ENCODE data around the gene TP53RK. TPM values are rescaled to one million over a fixed set of nuclear protein-coding genes. Genes with fewer than 3 reads are reported as not detected.

TP53RK gene
- total and polyA plus RNA-seq, 2 experiments from 2014 or later: 24.2 to 26.0 TPM

DNA sequence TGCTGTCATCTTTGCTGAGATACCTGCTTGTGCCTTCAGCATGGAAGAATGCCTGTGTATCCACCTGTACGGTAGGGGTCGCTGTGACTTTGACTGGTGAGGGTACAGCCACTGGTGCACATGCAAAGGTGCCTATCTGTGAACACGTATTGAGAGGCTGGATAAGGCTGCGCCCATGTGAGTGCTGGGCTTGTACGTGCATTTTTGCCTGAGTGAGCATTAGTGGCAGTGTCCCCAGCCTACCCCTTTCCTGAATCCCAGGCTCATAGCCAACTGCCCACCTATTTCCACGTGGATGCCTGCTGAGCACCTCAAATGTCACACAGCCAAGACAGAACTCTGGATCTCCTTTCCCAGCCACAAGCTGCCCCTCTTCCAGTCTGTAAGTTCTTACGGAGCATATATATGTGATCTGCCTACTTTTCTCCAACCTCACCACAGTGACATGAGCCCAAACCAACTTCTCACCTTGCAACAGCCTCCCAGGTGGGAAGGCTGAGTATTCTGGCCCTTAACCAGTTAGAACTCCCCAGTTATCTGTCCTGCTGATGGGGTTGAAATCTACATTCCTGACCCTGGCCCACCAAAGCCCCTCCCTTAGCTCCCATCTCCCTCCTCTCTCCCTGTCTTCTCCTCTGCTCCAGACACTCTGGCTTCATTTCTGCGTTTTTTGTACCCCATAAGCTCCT, 19.1 kb upstream of the TP53RK start:
- Mint-ChIP-seq H3K4me3 (peak overlapping the region; percentile 71; the same call in 2 of the 3 replicates), H3K27ac (no peak overlapping the region), H3K36me3 (ENCODE audit: low read depth) (peaks cover 9% of the 10 kb centered on the region), H3K27me3 (ENCODE audit: insufficient read depth, low read depth, poor library complexity) (peaks cover 16% of the 10 kb centered on the region), H3K4me1 (peaks cover 30% of the 10 kb centered on the region), H3K9me3 (peaks cover 26% of the 10 kb centered on the region)
- peak overlapping the region; percentile 88 for H3K4me2 ChIP-seq
- no peak overlapping the region for H3K4me3 ChIP-seq
- H3K36me3 ChIP-seq (ENCODE audit: insufficient read depth): 0 out of 2 replicates have a peak, but pooled peaks cover 5% of the 10 kb centered on the region
- no peaks in the 10 kb centered on the region for H3K27me3 ChIP-seq (ENCODE audit: insufficient read depth)
- peak overlapping the region; percentile 88 for H2AFZ ChIP-seq
- ATAC-seq: peak; percentile 40
- peaks cover 12% of the 10 kb centered on the region; the same call in 1 of the 2 replicates for H3F3A ChIP-seq (replicated peaks; ENCODE audit: low read depth)
- no peaks in the 10 kb centered on the region for H3K9me2 ChIP-seq (ENCODE audit: insufficient read depth)
- peak; percentile 88 for DNase-seq (ENCODE audit: low spot score)
- no peak for TF ChIP-seq ZNF331 (CRISPR knock-in tag; IDR thresholded peaks at IDR 0.05; ENCODE audit: low read depth)
- TF ChIP-seq, protein P1, sequence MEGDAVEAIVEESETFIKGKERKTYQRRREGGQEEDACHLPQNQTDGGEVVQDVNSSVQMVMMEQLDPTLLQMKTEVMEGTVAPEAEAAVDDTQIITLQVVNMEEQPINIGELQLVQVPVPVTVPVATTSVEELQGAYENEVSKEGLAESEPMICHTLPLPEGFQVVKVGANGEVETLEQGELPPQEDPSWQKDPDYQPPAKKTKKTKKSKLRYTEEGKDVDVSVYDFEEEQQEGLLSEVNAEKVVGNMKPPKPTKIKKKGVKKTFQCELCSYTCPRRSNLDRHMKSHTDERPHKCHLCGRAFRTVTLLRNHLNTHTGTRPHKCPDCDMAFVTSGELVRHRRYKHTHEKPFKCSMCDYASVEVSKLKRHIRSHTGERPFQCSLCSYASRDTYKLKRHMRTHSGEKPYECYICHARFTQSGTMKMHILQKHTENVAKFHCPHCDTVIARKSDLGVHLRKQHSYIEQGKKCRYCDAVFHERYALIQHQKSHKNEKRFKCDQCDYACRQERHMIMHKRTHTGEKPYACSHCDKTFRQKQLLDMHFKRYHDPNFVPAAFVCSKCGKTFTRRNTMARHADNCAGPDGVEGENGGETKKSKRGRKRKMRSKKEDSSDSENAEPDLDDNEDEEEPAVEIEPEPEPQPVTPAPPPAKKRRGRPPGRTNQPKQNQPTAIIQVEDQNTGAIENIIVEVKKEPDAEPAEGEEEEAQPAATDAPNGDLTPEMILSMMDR (conservative IDR thresholded peaks at IDR 0.05; ENCODE audit: low read depth in 2 of 2): peak; percentile 83 to 93
- no peaks in the 10 kb centered on the region for H3K79me2 ChIP-seq (replicated peaks; ENCODE audit: insufficient read depth)
- peaks cover 26% of the 10 kb centered on the region; the same call in 1 of the 2 replicates for H3K4me1 ChIP-seq (ENCODE audit: insufficient read depth)
- H3K27ac ChIP-seq (ENCODE audit: low read depth): peak overlapping the region; percentile 27; the same call in 1 of the 2 replicates
- no peaks in the 10 kb centered on the region for H4K20me1 ChIP-seq (replicated peaks; ENCODE audit: insufficient read depth)

DNA sequence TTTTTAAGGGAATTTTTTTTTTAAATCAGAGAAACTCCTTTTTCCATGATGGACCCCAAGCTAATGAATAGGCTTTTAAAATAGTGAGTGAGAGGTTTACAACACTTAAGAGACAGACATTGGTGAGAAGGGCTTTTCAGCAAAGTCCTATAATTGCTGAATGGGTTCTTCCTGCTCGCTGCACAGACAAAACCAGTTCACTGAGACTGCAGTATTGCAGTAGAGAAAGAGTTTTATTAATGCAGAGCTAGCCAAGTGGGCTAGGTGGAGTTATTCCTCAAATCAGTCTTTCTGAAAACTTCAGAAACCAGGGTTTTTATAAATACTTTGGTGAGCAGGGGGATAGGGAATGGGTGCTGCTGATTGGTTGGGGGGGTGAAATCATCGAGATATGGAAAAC, 17.0 kb upstream of the TP53RK start:
- Histone ChIP-seq H3K27me3 (ENCODE audit: insufficient read depth) (no peaks in the 10 kb centered on the region), H3K4me3 (no peak overlapping the region), H3K4me2 (no peak overlapping the region), H3K9me2 (ENCODE audit: insufficient read depth) (no peaks in the 10 kb centered on the region), H3K27ac (ENCODE audit: low read depth) (no peak overlapping the region), H3K36me3 (ENCODE audit: insufficient read depth) (0 out of 2 replicates have a peak, but pooled peaks cover 5% of the 10 kb centered on the region), H3K4me1 (ENCODE audit: insufficient read depth) (peaks cover 33% of the 10 kb centered on the region), H3F3A (replicated peaks; ENCODE audit: low read depth) (peaks cover 12% of the 10 kb centered on the region; the same call in 1 of the 2 replicates), H3K79me2 (replicated peaks; ENCODE audit: insufficient read depth) (no peaks in the 10 kb centered on the region), H2AFZ (no peak overlapping the region), H4K20me1 (replicated peaks; ENCODE audit: insufficient read depth) (no peaks in the 10 kb centered on the region)
- Mint-ChIP-seq H3K4me3 (no peak overlapping the region), H3K9me3 (peaks cover 26% of the 10 kb centered on the region), H3K27me3 (ENCODE audit: insufficient read depth, low read depth, poor library complexity) (peaks cover 16% of the 10 kb centered on the region), H3K27ac (no peak overlapping the region), H3K36me3 (ENCODE audit: low read depth) (peaks cover 6% of the 10 kb centered on the region; the same call in 2 of the 3 replicates), H3K4me1 (peaks cover 36% of the 10 kb centered on the region)
- ATAC-seq (no peak), DNase-seq (ENCODE audit: low spot score) (no peak)
- no peak for TF ChIP-seq JUNB (IDR thresholded peaks at IDR 0.05; ENCODE audit: unreplicated experiment)
- TF ChIP-seq, protein P2, sequence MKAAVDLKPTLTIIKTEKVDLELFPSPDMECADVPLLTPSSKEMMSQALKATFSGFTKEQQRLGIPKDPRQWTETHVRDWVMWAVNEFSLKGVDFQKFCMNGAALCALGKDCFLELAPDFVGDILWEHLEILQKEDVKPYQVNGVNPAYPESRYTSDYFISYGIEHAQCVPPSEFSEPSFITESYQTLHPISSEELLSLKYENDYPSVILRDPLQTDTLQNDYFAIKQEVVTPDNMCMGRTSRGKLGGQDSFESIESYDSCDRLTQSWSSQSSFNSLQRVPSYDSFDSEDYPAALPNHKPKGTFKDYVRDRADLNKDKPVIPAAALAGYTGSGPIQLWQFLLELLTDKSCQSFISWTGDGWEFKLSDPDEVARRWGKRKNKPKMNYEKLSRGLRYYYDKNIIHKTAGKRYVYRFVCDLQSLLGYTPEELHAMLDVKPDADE (IDR thresholded peaks at IDR 0.05): no peak
- TF ChIP-seq, protein P3, sequence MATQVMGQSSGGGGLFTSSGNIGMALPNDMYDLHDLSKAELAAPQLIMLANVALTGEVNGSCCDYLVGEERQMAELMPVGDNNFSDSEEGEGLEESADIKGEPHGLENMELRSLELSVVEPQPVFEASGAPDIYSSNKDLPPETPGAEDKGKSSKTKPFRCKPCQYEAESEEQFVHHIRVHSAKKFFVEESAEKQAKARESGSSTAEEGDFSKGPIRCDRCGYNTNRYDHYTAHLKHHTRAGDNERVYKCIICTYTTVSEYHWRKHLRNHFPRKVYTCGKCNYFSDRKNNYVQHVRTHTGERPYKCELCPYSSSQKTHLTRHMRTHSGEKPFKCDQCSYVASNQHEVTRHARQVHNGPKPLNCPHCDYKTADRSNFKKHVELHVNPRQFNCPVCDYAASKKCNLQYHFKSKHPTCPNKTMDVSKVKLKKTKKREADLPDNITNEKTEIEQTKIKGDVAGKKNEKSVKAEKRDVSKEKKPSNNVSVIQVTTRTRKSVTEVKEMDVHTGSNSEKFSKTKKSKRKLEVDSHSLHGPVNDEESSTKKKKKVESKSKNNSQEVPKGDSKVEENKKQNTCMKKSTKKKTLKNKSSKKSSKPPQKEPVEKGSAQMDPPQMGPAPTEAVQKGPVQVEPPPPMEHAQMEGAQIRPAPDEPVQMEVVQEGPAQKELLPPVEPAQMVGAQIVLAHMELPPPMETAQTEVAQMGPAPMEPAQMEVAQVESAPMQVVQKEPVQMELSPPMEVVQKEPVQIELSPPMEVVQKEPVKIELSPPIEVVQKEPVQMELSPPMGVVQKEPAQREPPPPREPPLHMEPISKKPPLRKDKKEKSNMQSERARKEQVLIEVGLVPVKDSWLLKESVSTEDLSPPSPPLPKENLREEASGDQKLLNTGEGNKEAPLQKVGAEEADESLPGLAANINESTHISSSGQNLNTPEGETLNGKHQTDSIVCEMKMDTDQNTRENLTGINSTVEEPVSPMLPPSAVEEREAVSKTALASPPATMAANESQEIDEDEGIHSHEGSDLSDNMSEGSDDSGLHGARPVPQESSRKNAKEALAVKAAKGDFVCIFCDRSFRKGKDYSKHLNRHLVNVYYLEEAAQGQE (IDR thresholded peaks at IDR 0.05; ENCODE audit: unreplicated experiment): no peak
- TF ChIP-seq STAT1 (IDR thresholded peaks at IDR 0.05; ENCODE audit: unreplicated experiment): no peak
- no peak for TF ChIP-seq ZNF114 (CRISPR knock-in tag; IDR thresholded peaks at IDR 0.05)
- TF ChIP-seq EZH2 (IDR thresholded peaks at IDR 0.05; ENCODE audit: low read depth, unreplicated experiment): no peak
- no peak for TF ChIP-seq POLR2AphosphoS5 (IDR thresholded peaks at IDR 0.05; ENCODE audit: low read depth)
- TF ChIP-seq EZH2phosphoT487 (IDR thresholded peaks at IDR 0.05; ENCODE audit: unreplicated experiment): no peak
- TF ChIP-seq ZNF331 (CRISPR knock-in tag; IDR thresholded peaks at IDR 0.05; ENCODE audit: low read depth): no peak
- TF ChIP-seq CREB1 (CRISPR knock-in tag; IDR thresholded peaks at IDR 0.05; ENCODE audit: low read depth): no peak
- no peak for TF ChIP-seq NANOG (IDR thresholded peaks at IDR 0.05; ENCODE audit: borderline replicate concordance)
